Mammary epithelial cell (primary cell): ENCODE data around the gene SLC8B1.

ENCODE experiments used
- CTCF ChIP-seq, 2 donors: IDR thresholded peaks in 1 of 2; conservative IDR thresholded peaks in 1 of 2; 2 replicates each; pipeline ENCODE4 v1.5.1; 2011 to 2012; ENCODE audit warnings: inconsistent platforms in 2 of 2, low read length in 2 of 2, mild to moderate bottlenecking in 2 of 2, control low read depth in 1 of 2, low read depth in 1 of 2; ENCODE audit not compliant: insufficient read depth in 1 of 2; ENCODE audit errors: extremely low read depth in 1 of 2
- EZH2 ChIP-seq: IDR thresholded peaks from 2 replicates; pipeline ENCODE4 v1.6.1; 2012; ENCODE audit warnings: low read length, inconsistent platforms, borderline replicate concordance

- TF ChIP-seq CTCF (conservative IDR thresholded peaks at IDR 0.05 in 1 of 2, IDR thresholded peaks at IDR 0.05 in 1 of 2; ENCODE audit: extremely low read depth in 1 of 2, insufficient read depth in 1 of 2, low read depth in 1 of 2, low read length in 2 of 2) = no peak
- TF ChIP-seq EZH2 = no peak
Observed at GRCh38 chr12:113289361-113289760, 45.5 kb downstream of the SLC8B1 start.
